ENCODE measurements around the gene DRGX.

DRGX gene

GRCh38 chr10:49334964-49335363, 60.9 kb downstream of the DRGX start:
- DNase-seq = no peak

GRCh38 chr10:49333192-49333591, 62.7 kb downstream of the DRGX start:
- no peak for DNase-seq

- no peak for DNase-seq
Measured at GRCh38 chr10:49332768-49333167, 63.1 kb downstream of the DRGX start.

- no peak for DNase-seq
Measured at GRCh38 chr10:49332333-49332732, 63.6 kb downstream of the DRGX start.

- DNase-seq = no peak
Measured at GRCh38 chr10:49331431-49331830, 64.5 kb downstream of the DRGX start.

- no peak for DNase-seq
Measured at GRCh38 chr10:49330127-49330665, 65.7 kb downstream of the DRGX start.

- DNase-seq = no peak
Measured at GRCh38 chr10:49329146-49329505, 66.8 kb downstream of the DRGX start.

GRCh38 chr10:49328401-49329145, 67.3 kb downstream of the DRGX start:
- DNase-seq = no peak

GRCh38 chr10:49327036-49327813, 68.7 kb downstream of the DRGX start:
- DNase-seq = no peak

- DNase-seq = no peak
Measured at GRCh38 chr10:49325916-49326783, 69.7 kb downstream of the DRGX start.

GRCh38 chr10:49325131-49325915, 70.6 kb downstream of the DRGX start:
- DNase-seq = no peak

GRCh38 chr10:49324711-49325110, 71.2 kb downstream of the DRGX start:
- no peak for DNase-seq

- no peak for DNase-seq
Measured at GRCh38 chr10:49323896-49324270, 72.0 kb downstream of the DRGX start.

- no peak for DNase-seq
Measured at GRCh38 chr10:49323171-49323895, 72.6 kb downstream of the DRGX start.

- no peak for DNase-seq
Measured at GRCh38 chr10:49322371-49323170, 73.3 kb downstream of the DRGX start.

- DNase-seq = no peak
Measured at GRCh38 chr10:49321021-49321420, 74.9 kb downstream of the DRGX start.

GRCh38 chr10:49320191-49320590, 75.7 kb downstream of the DRGX start:
- DNase-seq = no peak

GRCh38 chr10:49319206-49319605, 76.7 kb downstream of the DRGX start:
- no peak for DNase-seq

GRCh38 chr10:49318755-49319154, 77.1 kb downstream of the DRGX start:
- no peak for DNase-seq

GRCh38 chr10:49318028-49318427, 77.9 kb downstream of the DRGX start:
- no peak for DNase-seq

- DNase-seq = no peak
Measured at GRCh38 chr10:49314806-49315205, 81.1 kb downstream of the DRGX start.
